ENCODE results near the gene PDZRN4.
"Not testable (repeated sequence)": the region's sequence is repeated elsewhere in the genome, so short reads cannot be mapped to it uniquely, and the experiment has no call there.

PDZRN4 gene

DNA sequence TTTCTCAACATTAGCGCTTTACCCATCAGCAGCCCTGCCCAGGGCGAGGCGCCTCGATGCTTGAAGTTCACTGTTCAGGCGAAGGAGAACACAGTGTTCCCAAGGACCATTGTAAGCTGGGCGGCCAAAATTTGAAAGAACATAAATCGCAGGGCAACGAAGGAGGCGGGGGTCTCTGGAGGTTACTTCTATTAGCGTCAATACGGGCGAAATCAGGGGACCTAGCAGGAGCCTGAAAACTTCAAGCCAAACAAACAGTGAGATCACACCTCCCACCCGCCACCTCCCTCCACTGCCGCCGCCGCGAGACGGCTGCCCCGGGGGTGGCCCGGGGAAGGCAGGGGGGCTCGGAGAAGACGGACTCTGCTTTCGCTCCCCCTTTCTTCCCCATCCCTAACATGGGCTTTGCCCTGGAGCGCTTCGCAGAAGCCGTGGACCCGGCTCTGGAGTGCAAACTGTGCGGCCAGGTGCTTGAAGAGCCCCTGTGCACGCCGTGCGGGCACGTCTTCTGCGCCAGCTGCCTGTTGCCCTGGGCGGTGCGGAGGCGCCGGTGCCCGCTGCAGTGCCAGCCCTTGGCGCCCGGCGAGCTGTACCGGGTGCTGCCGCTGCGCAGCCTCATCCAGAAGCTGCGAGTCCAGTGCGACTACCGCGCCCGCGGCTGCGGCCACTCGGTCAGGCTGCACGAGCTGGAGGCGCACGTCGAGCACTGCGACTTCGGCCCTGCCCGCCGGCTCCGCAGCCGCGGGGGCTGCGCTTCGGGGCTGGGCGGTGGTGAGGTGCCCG is at the start of gene PDZRN4:
Gene PDZRN4, plus strand, starts transcription at position 263 of the 783 bp plus-strand sequence.
- no peak for DNase-seq

DNA sequence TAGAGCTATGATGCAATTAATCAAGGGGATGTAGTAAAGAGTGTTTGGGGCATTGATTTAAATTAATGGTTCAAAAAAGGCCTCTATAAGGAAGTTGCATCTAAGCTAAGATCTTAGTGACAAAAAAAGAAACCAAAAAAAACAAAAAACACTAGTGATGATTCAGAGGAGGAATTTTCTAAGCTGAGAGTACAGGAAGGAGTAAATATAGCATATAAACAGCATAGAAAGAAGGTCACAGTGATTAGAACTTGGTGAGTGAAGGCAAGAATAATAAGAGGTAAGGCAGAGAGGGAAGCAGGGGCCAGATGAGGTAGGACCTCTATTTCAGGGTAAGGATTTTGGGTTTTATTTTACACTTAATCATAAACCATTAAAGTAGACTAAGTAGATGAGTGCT is 48.0 kb upstream of the PDZRN4 start:
- no peak for DNase-seq

DNA sequence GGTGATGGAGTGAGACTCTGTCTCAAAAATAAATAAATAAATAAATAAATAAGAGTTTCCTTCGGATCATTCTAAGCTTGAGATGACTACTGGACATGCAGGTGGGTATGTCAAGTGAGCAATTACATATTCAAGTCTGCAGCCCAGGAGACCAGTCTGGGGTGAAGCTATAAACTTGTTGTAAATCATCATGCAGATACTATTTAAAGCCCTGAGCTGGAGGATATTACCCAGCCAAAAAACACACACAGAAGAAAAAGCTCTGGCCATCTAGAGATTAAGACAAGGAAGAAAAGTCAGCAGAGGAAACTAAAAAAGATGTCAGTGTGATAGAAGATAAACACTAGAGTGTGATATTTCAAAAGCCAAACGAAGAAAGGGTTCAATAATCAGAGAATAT is 47.0 kb upstream of the PDZRN4 start:
- DNase-seq, result no peak

DNA sequence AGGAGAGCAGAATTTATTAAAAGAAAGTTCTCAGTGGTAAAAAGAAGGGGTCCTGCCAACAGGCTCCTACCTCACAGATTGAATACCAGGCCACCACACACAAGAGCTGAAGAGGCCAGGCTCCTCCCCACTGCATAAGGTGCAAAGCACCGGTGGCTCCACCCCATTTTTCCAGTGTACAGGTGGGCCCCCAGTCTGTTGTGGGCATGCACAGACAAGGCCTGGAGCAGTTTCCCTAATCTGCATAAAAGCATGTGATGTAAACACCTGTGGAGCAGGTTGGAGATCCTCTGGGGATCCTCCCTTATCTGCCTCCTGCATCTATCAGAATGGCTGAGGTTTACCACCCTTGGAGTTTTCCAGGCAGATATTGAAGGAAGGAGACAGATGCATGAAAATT is 45.7 kb upstream of the PDZRN4 start:
- DNase-seq, result no peak

DNA sequence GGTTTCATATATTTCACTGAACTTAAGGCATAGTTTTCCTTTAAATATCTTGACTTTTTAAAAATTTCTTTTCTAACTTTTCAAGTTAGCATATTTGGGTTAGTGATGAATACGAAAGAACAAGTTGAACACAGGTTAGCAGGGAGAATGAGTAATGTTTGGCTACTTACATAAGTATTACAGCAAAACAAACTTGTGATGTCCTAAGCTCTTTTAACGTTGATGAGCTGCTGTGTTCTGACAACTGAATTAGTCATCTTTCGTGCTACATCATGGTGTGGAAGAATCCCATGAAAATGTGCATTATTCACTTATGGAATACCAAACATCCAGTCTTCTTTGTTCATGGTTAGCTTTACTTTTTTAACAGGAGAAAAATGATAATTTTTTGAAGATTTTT is 36.3 kb upstream of the PDZRN4 start:
- no peak for DNase-seq

DNA sequence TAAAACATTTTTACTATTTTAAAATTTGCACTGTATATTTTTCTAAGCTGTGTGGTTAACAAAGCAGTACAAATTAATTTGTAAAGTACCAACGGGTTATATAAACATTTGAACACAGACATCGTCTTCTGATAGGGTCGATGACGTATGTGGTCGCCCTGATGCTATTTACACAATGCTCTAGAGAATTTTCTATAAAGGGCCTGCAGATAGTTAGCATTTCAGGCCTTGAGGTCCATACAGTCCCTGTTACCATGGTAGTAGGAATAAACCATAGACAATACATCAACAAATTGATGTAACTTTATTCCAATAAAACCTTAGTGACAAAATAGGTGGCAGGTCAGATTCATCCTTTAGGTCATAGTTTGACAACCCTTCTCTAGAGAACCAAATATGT is 25.7 kb upstream of the PDZRN4 start:
- no peak for DNase-seq

DNA sequence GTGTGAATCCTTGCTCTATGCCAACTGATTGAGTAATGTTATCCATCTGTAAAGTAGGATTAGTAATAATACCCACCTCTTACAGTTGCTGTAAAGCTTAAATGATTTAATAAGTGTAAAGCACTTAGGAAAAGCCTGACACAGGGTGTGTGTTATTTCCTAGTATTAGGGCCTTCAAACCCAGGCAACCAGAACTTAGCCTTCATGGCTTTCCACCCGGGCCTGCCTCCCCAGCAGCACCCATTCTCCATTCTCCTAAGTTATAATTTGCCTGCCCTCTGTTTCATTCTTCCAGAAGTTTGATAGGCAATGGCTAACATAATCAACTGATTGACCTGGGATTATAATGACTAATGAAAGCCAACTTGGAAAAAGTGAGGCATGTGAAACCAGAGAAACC is 20.4 kb upstream of the PDZRN4 start:
- no peak for DNase-seq

DNA sequence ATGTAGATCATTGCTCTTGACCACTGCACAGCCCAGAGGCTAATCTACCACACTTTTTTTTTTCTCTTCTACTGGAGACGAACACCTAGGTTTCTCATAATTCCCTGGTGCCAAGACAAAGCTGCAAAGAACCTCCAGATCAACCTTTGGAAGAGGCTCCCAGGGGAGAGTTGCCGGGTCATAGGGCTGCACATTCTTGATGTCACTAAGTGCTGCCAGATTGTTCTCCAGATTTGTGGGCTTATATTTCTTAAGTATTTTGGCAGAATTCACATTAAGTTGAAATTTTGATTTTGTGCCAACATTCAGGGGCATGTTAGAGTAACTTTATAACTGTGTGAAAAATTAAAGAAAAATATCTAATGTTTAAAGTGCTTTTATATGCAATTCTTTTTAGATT is 13.5 kb upstream of the PDZRN4 start:
- DNase-seq, result no peak

DNA sequence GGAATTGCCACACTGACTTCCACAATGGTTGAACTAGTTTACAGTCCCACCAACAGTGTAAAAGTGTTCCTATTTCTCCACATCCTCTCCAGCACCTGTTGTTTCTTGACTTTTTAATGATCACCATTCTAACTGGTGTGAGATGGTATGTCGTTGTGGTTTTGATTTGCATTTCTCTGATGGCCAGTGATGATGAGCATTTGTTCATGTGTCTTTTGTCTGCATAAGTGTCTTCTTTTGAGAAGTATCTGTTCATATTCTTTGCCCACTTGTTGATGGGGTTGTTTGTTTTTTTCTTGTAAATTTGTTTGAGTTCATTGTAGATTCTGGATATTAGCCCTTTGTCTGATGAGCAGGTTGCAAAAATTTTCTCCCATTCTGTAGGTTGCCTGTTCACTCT is 8.6 kb upstream of the PDZRN4 start:
- DNase-seq, result not testable (repeated sequence)

DNA sequence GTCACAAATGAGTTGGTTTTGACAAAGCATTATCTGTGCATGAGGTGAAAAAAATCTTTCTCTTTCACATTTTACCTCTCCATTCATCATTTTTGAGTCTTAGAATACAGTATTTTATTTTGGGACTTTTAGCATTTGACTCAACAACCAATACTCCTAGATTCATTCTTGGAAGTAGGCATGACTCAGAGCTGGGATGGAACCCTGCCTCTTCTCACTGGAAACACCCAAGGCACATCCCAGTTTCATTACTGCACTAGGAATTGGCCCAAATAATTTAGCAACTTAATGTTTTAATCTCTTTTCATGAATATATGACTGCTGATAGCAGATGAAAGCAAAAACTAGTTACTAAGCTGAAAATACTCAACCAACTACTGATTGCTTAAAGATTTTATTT is 3.3 kb upstream of the PDZRN4 start:
- DNase-seq, result no peak

DNA sequence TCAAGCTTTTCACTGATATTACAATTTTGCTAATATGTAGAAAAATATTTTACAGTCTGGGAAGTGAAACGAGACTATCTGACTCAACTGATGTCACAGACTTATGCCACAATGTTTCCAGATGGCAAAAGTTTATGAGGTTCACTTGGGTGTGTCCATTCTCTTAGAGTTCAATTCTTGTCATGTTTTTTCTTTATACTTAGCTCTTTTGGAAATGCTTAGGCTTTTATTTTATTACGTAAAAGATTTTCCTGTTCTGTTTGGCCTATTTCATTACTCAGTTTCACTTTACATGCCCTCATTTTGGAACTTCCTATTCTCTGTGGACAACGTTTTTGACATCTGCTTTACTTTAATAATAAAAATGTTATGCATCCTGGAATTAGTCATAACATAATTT is 2.1 kb upstream of the PDZRN4 start:
- no peak for DNase-seq

DNA sequence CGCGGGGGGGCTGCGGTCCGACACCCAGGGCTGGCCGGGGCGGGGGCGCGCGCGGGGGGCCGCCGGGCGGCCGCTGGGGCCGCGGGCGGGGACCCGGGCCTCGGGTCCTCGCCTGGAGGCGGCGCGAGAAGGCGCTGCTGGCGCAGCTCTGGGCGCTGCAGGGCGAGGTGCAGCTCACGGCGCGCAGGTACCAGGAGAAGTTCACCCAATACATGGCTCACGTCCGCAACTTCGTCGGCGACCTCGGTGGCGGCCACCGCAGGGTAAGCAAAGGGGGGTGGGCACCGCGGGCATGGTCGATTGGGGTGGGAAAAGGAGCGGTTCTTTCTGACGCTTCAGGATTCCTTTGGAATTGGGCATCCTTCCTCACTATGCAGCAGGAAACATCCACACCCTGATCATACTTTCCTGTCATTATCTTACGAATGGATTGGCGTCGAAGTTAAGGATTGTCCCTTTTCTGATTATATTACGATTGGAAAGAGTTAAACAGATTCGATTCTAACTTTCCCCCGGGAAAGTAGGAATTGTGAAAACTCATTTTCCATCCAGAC is 798 bp downstream of the PDZRN4 start:
- no peak for DNase-seq

DNA sequence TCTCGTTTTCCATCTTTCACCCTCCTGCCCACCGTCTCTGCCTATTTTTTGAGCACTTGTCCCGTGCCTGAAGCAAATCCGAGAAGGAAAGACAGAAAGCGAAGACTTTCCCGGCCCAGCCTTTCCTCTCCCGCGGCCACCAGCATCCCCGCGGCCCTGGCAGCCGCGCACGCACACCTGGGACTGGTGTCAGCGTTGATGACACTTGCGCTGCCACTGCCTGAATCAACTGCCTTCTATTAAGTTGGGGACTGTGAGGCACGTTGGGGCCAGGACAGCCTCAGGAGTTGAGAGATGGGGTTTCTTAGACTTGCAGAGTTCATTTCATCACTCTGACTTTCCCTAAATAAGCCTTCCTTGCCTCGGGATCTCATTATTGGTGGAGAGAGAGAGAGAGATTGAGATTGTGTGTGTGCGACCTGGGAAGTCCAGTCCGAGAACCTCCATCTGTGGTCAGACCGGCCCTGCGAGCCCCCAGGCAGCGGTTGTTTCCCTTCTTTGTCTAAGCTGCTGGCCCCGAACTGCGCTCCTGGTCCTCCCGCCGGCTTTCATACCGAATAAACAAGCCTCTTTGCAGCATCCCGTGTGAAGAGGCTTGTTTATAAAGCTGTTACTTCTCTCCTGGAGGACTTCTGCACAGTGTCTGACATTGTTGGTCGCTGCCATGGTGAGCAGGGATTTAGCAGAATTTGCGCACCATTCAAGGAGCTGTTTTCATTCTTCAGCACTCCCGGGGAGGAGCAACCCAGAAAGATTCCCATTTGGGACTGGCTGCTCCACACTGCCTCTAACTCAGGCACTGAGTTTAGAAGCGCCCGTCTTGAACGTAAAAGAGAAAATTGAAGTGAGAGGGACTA is 1.5 kb downstream of the PDZRN4 start:
- DNase-seq, result no peak

DNA sequence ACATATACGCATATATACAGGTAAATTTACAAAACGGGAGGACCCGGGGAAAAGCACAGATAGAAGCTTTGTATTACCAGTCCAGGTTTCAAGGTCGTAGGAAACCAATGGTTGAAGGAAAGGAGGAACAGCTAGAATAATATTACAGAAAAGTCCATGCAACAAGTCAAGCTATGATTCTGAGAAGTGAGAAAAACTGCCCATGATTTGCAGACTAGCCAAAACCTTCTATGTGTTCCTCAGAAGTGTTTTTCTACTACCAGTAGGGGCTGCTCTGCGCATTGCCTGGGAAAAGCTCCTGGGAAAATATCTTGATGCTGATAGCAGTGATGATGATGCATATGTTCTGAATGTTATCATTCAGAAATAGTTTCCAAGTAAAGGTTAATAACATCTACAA is 2.2 kb downstream of the PDZRN4 start:
- no peak for DNase-seq

DNA sequence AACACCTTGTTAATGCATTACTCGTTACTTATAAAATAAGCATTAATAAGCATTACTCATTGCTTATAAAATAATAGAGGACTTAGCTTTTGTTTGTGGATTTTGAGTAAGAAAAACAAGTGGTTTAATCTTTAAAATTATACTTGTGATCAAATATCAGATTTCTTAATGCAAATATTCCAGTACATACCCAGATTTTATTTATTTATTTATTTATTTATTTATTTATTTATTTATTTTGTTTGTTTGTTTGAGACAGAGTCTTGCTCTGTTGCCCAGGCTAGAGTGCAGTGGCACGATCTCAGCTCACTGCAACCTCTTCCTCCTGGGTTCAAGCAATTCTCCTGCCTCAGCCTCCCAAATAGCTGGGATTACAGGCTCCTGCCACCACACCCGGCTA is 3.4 kb downstream of the PDZRN4 start:
- DNase-seq, result not testable (repeated sequence)

DNA sequence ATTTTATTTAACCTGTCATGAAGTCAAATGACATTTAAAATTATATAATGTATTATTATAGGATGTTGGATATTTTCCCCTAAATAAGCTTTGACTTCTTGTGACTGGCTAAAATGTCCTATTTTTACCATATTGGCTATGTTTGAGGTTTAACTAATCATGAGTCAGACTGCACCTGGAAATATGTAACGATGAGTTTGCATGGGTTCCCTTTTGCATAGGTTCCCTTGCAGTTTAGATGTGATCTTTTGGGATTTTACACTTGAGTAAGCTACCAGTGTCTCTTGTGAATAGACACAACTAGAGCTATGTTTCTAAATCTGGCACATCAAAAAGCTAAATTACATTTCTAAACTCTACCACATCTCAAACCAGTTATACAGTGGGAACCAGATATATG is 5.2 kb downstream of the PDZRN4 start:
- DNase-seq, result no peak

DNA sequence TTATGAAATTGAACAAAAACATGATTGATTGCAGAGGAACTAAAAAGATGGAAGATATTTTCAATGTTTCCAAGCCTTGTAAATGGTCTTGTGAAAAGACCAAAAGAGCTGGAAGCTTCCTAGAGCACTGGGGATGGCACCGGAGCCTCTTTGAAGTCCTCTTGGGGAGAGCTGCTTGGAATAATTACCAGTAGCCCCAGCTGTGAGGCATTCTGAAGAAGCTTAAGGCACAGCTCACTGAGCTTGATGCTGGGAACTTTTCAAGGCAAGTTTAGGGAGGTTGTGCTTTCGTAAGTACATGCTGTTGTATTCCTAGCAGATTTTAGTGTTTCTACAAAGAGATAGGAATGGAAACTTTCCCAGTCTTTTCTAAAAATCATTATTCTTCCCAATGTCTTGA is 13.9 kb downstream of the PDZRN4 start:
- no peak for DNase-seq

DNA sequence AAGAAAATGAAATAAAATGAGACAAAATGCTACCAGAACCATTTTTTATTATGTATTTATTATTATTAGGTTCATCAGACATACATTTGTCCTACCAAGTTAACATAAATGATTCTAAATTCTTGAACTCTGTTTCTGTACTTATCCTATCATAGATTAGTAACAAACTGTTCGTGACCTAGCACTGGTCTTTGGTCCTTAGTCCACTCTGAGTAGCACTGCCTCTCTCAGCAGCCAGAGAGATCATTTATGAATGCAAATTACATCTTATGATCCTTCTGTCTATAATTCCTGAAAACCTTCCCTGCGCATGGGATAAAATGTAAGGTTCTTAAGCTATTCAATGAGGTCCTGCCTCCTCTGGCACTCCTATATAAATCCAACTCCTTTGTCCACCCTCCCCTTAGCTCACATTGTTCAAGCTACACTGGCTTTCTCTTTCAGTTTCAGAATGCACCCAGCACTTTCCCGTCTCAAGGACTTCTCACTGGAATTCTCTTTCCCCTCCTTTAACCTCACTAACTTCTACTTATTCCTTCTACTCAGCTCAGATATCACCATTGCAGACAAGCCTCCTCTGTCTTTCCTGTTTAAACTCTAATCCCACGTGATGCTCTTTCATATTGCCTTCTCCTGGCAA is 17.1 kb downstream of the PDZRN4 start:
- no peak for DNase-seq

DNA sequence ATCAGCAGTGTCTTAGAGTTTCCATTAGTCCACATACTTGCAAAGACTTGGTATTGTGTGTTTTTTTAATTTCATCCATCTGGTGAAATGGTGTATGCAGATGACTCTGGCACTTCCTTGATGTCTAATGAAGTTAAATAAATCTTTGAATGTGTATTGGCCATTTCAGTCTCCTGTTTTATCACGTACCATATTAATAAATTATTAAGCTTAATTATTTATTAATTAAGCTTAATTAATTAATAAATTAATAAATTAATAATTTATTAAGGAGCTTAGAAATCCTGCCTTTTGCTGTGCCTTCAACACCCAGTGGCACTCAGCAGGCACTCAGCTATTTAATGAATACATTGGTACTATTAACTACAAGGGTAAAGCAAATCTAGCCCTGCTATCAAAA is 18.2 kb downstream of the PDZRN4 start:
- no peak for DNase-seq

DNA sequence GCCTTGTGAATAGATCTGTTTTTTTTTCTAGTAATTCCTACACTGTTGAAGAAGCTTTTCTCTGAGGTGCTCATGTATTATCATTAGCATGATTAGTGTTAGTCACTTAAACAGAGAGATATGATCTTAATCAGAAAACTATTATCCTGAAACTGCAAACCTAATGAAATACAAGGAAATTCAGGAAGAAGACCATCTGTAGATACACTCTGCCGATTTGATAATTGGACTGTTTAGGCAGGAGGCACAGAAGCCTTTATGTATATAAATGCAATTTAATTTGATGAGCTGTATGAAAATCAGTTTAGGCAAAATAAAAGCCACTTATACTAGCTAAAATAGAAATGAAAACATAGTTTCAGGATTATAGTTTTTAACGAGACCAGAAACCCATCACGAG is 23.3 kb downstream of the PDZRN4 start:
- DNase-seq, result no peak

DNA sequence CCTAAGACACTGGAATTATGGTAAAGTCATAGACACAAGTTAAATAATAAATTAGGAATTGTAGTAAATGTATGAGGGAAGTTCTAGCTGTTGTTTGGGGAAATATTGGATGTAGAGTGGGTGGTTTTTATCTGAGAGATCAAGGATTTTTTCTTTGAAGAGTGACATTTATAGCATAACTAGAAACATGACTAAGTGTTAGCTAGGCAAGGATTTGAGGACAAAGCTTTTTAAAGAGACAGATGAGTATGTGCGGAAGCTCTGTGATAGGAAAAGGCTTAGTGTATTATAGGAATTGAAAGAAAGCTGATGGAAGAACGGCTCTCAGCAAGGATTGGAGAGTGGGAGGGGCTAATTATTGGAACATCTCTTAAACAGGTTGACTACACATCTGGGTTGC is 24.5 kb downstream of the PDZRN4 start:
- DNase-seq, result no peak

DNA sequence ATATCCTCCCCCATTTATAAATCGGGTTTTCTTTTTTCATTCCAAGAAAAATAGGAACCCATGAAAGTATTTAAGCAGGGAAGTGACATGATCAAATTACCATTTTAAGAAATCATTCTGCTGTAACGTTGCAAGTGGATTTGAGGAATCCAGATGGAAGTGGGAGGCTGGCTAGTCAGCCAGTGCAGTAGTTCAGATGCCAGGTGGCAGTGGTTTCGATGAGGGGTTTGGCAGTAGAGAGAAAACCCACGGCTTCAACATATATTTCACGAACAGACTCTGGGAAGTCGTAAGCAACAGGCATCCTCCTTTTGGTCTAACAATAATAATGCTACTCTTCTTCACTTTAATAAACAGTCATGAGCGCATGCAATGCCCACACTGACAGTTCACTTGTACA is 25.0 kb downstream of the PDZRN4 start:
- DNase-seq, result no peak

DNA sequence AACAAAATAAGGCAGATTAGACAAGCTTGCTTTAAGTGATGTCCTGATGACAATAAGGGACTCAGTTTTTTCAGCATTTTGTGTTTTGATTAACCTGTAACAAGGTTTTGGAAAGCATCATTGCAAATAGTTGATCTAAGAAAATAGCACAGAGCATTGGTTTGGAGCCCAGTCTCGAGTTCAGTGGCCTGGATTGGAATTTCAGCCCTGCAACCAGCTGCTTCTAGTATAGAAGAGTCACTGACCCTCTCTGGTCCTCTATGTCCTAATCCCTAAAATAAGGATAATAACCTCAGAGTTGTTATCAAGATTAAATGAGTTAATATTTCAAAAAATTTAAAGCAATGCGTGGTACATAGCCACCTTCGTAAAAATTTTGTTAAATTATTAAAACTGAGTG is 25.5 kb downstream of the PDZRN4 start:
- DNase-seq, result no peak

DNA sequence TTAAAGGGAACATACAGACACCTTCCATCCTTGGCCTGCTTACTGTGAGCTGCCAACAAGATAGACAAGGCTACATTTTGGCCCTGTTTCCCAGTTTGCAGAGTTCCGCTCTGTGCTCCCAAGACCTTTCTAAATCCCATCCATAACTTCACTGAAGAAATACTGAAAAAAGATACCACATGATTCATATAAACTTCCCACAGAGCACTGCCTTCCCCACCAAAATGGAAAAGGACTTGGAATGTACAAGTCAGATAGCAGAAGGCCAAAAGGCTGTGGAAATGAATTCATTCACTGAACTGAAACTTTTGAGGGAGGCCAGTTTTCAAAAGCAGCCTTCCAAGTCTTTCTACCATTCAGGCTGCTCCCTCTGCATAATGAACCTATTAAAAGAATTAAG is 29.6 kb downstream of the PDZRN4 start:
- DNase-seq, result no peak

Measured in NCI-H1436 (cell line).